ENCODE results near the gene PLCB1.
A peak's percentile ranks its signal among the peaks of the same experiment; 100 is the strongest.
"Not testable (repeated sequence)": the region's sequence is repeated elsewhere in the genome, so short reads cannot be mapped to it uniquely, and the experiment has no call there.

PLCB1 gene

GRCh38 chr20:8456765-8457164 is 324.7 kb downstream of the PLCB1 start:
- Mint-ChIP-seq H3K27ac (no peak overlapping the region), H3K9me3 (no peaks in the 10 kb centered on the region), H3K27me3 (peaks cover 4% of the 10 kb centered on the region), H3K4me3 (no peak overlapping the region), H3K36me3 (no peaks in the 10 kb centered on the region), H3K4me1 (no peaks in the 10 kb centered on the region)
- ATAC-seq = no peak

GRCh38 chr20:8457978-8458377 is 325.9 kb downstream of the PLCB1 start:
- Mint-ChIP-seq H3K27me3 (no peaks in the 10 kb centered on the region), H3K27ac (no peak overlapping the region), H3K9me3 (no peaks in the 10 kb centered on the region), H3K4me1 (no peaks in the 10 kb centered on the region), H3K4me3 (no peak overlapping the region), H3K36me3 (no peaks in the 10 kb centered on the region)
- ATAC-seq = peak; percentile 14

DNA sequence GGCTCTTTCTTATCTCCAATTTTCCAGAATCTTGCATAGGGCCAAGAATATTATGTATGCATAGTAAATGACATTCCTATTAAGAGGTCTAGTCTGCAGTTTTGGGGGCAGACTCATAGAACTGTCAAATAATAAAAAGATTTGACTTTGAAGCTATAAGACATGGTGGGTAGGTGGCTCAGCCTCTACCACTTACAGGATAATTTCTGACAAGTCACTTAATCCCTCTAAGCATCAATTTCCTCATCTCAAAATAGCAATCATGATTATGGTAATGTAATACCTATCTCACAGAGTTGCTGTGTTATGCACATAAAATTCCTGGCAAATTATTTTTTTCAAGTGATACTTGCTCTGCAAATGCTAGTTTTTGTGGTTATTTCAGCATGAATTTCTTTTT is 329.1 kb downstream of the PLCB1 start:
- no peaks in the 10 kb centered on the region for H3K36me3 Mint-ChIP-seq
- no peak overlapping the region for H3K4me3 Mint-ChIP-seq
- no peak for ATAC-seq
- no peaks in the 10 kb centered on the region for H3K27me3 Mint-ChIP-seq
- no peak overlapping the region for H3K27ac Mint-ChIP-seq
- H3K4me1 Mint-ChIP-seq = no peaks in the 10 kb centered on the region
- H3K9me3 Mint-ChIP-seq = peaks cover 4% of the 10 kb centered on the region

DNA sequence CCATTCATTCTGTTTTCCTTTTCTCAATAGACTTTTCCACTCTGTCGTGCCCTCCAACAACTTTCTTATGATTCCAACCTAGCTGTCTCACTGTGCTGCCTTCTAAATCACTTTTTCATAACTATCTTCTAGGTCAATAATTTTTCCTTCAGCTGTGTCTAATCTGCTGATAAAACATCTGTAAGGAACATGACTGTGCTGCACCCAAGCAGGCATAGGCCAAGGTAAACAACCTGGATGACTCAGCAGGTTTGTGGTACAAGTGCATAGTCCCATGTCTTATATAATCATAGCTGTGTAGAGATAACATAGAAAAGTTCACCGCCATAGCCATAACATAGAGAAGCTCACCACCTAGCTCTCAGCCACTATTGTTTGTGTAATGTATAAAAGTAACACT is 332.3 kb downstream of the PLCB1 start:
- Mint-ChIP-seq H3K27ac (no peak overlapping the region), H3K36me3 (no peaks in the 10 kb centered on the region), H3K27me3 (no peaks in the 10 kb centered on the region), H3K9me3 (peaks cover 4% of the 10 kb centered on the region), H3K4me3 (no peak overlapping the region), H3K4me1 (no peaks in the 10 kb centered on the region)
- ATAC-seq = no peak

GRCh38 chr20:8466781-8467180 is 334.7 kb downstream of the PLCB1 start:
- not testable (repeated sequence) for H3K4me1 Mint-ChIP-seq, ATAC-seq, H3K27ac Mint-ChIP-seq, H3K9me3 Mint-ChIP-seq, H3K4me3 Mint-ChIP-seq, H3K27me3 Mint-ChIP-seq, H3K36me3 Mint-ChIP-seq

GRCh38 chr20:8470156-8470555 is 338.1 kb downstream of the PLCB1 start:
- Mint-ChIP-seq H3K4me1 (no peaks in the 10 kb centered on the region), H3K27me3 (no peaks in the 10 kb centered on the region), H3K4me3 (no peak overlapping the region), H3K36me3 (no peaks in the 10 kb centered on the region), H3K27ac (no peak overlapping the region), H3K9me3 (no peaks in the 10 kb centered on the region)
- ATAC-seq = no peak

- H3K27me3 Mint-ChIP-seq = no peaks in the 10 kb centered on the region
- no peak overlapping the region for H3K4me3 Mint-ChIP-seq
- H3K9me3 Mint-ChIP-seq = no peaks in the 10 kb centered on the region
- ATAC-seq = no peak
- no peaks in the 10 kb centered on the region for H3K4me1 Mint-ChIP-seq
- no peaks in the 10 kb centered on the region for H3K36me3 Mint-ChIP-seq
- no peak overlapping the region for H3K27ac Mint-ChIP-seq
These were observed 339.4 kb downstream of the PLCB1 start for GRCh38 chr20:8471465-8471864.

DNA sequence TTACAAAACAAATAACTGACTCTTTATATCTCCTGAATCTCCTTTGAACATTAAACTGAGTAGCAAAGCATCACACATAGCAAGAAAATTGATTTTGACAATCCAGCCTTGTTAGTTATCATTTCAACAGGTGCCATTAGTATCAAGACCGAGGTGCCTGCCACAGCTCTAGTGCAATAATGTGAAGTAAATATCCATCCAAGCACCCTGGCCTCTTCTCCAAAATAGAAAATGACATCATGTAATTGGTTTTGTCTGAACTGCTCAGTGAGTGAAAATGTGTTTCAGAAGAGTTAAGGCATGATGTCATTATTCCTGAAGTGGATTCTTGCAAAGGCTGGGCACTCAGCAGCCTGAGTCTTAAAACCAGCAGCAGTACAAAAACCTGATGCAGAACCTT is 341.4 kb downstream of the PLCB1 start:
- Mint-ChIP-seq H3K9me3 (no peaks in the 10 kb centered on the region), H3K4me1 (no peaks in the 10 kb centered on the region), H3K27me3 (no peaks in the 10 kb centered on the region), H3K4me3 (no peak overlapping the region), H3K27ac (no peak overlapping the region), H3K36me3 (no peaks in the 10 kb centered on the region)
- ATAC-seq = no peak

- Mint-ChIP-seq H3K4me3 (no peak overlapping the region), H3K27ac (no peak overlapping the region), H3K9me3 (no peaks in the 10 kb centered on the region), H3K4me1 (no peaks in the 10 kb centered on the region), H3K27me3 (no peaks in the 10 kb centered on the region), H3K36me3 (no peaks in the 10 kb centered on the region)
- peak; percentile 31 for ATAC-seq
These were observed 342.1 kb downstream of the PLCB1 start for GRCh38 chr20:8474027-8474668.

GRCh38 chr20:8476021-8476420 is 344.0 kb downstream of the PLCB1 start:
- Mint-ChIP-seq H3K4me3 (no peak overlapping the region), H3K4me1 (no peaks in the 10 kb centered on the region), H3K27ac (no peak overlapping the region), H3K9me3 (no peaks in the 10 kb centered on the region), H3K27me3 (no peaks in the 10 kb centered on the region), H3K36me3 (no peaks in the 10 kb centered on the region)
- ATAC-seq = no peak

DNA sequence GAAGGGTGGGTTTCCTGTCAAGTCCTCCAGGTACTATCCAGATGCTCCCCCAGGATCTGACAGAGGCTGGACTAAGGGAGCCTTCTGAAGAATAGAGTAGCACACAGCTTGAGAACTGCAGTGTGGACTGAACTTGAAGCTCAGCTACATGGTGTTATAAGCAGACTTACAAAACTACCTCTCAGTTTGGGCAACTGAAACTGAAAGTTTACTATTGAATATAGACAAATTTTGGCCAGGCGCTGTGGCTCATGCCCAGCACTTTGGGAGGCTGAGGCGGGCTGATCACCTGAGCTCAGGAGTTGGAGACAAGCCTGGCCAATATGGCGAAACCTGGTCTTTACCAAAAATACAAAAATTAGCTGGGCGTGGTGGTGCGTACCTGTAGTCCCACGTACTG is 348.5 kb downstream of the PLCB1 start:
- no peaks in the 10 kb centered on the region for H3K27me3 Mint-ChIP-seq
- H3K4me1 Mint-ChIP-seq = no peaks in the 10 kb centered on the region
- no peak overlapping the region for H3K4me3 Mint-ChIP-seq
- no peaks in the 10 kb centered on the region for H3K36me3 Mint-ChIP-seq
- ATAC-seq = no peak
- H3K9me3 Mint-ChIP-seq = no peaks in the 10 kb centered on the region
- no peak overlapping the region for H3K27ac Mint-ChIP-seq

- H3K27me3 Mint-ChIP-seq = no peaks in the 10 kb centered on the region
- no peak for ATAC-seq
These were observed 355.6 kb downstream of the PLCB1 start for GRCh38 chr20:8487696-8488095.

GRCh38 chr20:8489094-8489883 is 357.2 kb downstream of the PLCB1 start:
- H3K4me3 Mint-ChIP-seq = no peak overlapping the region
- peak; percentile 43 for ATAC-seq
- H3K36me3 Mint-ChIP-seq = no peaks in the 10 kb centered on the region

More at GRCh38 chr20:8487696-8488095, 355.6 kb downstream of the PLCB1 start:
- Mint-ChIP-seq H3K36me3 (no peaks in the 10 kb centered on the region), H3K9me3 (no peaks in the 10 kb centered on the region), H3K4me1 (no peaks in the 10 kb centered on the region), H3K27ac (no peak overlapping the region), H3K4me3 (no peak overlapping the region)

GRCh38 chr20:8490076-8490830 is 358.2 kb downstream of the PLCB1 start:
- ATAC-seq = no peak
- Mint-ChIP-seq H3K27ac (no peak overlapping the region), H3K36me3 (no peaks in the 10 kb centered on the region), H3K4me1 (no peaks in the 10 kb centered on the region), H3K9me3 (no peaks in the 10 kb centered on the region), H3K4me3 (no peak overlapping the region), H3K27me3 (no peaks in the 10 kb centered on the region)

More at GRCh38 chr20:8489094-8489883, 357.2 kb downstream of the PLCB1 start:
- no peaks in the 10 kb centered on the region for H3K4me1 Mint-ChIP-seq
- no peaks in the 10 kb centered on the region for H3K27me3 Mint-ChIP-seq
- no peaks in the 10 kb centered on the region for H3K9me3 Mint-ChIP-seq
- H3K27ac Mint-ChIP-seq = no peak overlapping the region

DNA sequence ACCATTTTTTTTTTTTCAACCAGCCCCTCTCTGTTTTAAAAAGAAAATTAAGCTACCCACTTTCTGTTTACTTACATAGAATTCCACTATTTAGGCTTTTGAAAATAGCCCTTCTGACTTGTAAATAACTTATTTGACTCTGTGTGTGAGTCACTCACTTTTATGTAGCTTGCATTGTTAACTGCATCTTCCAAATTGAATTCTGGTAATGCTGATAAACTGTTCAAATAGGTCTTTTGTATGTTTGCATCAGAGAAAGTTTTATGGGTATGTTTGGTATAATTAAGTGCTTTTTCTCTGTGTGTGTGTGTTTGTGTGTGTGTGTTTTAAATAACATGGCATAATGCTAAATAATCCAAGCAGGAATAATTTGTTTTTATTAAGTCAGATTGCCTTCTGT is 360.1 kb downstream of the PLCB1 start:
- H3K4me3 Mint-ChIP-seq = no peak overlapping the region
- H3K36me3 Mint-ChIP-seq = no peaks in the 10 kb centered on the region
- H3K9me3 Mint-ChIP-seq = no peaks in the 10 kb centered on the region
- peaks cover 14% of the 10 kb centered on the region for H3K27me3 Mint-ChIP-seq
- ATAC-seq = no peak
- no peaks in the 10 kb centered on the region for H3K4me1 Mint-ChIP-seq
- H3K27ac Mint-ChIP-seq = no peak overlapping the region

Measured in stimulated activated memory B cell treated with anti-CD40 and anti-IgM and Interleukin-4, amounts not matched to agents 10 μg/mL and 1 μg/mL and 100 μg/mL, for 72 hours (primary cell).